PFSK-1 (cell line): ENCODE data around the gene DNAAF1.

Experiments used
- POLR2AphosphoS5 ChIP-seq: IDR thresholded peaks from 2 replicates; pipeline ENCODE4 v1.6.1; 2012; ENCODE audit warnings: low read depth, mild to moderate bottlenecking, control low read depth, low read length, moderate library complexity
- REST ChIP-seq, 2 experiments: IDR thresholded peaks; 2 replicates each; pipeline versions ENCODE4 v1.6.1 to v1.8.0; 2011 to 2012; ENCODE audit warnings: low read depth in 2 of 2, low read length in 2 of 2, control low read depth in 1 of 2, inconsistent platforms in 1 of 2, mild to moderate bottlenecking in 1 of 2, moderate library complexity in 1 of 2; ENCODE audit not compliant: insufficient read depth in 1 of 2
- TAF1 ChIP-seq: IDR thresholded peaks from 2 replicates; pipeline ENCODE4 v1.6.1; 2012; ENCODE audit warnings: low read length, control low read depth, borderline replicate concordance; ENCODE audit not compliant: insufficient read depth

DNA sequence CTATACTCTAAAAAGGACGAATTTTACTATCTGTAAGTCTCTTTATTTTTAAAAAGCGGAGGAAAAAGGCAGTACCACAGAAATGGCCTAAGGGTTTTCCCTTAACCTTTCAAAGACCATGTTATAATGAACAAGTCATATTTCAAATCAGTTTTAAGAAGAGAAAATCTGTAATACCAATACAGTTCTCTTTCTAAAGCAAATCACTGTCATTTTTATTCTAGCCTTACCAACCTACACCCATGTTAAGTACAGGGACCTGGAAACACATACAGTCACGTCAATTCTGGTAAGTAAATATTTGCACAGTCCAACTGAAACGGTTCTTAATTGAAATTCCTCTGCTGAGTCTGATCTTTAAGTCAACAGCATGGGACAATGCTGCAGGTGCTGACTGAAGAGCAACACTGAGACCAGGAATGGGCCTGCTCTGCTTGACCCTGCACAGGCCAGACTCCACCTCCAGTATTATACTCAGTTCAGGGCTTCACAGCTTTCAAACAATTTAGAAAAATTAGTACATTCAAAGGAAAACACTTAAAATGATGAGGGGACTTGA lies 48.6 kb upstream of the DNAAF1 start:
- TF ChIP-seq REST (IDR thresholded peaks at IDR 0.05; ENCODE audit: insufficient read depth in 1 of 2, low read depth in 2 of 2, low read length in 2 of 2) = no peak
- TF ChIP-seq TAF1 = no peak
- no peak for TF ChIP-seq POLR2AphosphoS5
